Fibroblast of skin of left biceps (primary cell): ENCODE data around the gene CAST.

ENCODE experiments used
- DNase-seq, 2 experiments: peaks; one replicate each; pipeline ENCODE4 v3.0.0-alpha.2; 2013; ENCODE audit warnings: low read depth in 2 of 2

CAST gene

DNA sequence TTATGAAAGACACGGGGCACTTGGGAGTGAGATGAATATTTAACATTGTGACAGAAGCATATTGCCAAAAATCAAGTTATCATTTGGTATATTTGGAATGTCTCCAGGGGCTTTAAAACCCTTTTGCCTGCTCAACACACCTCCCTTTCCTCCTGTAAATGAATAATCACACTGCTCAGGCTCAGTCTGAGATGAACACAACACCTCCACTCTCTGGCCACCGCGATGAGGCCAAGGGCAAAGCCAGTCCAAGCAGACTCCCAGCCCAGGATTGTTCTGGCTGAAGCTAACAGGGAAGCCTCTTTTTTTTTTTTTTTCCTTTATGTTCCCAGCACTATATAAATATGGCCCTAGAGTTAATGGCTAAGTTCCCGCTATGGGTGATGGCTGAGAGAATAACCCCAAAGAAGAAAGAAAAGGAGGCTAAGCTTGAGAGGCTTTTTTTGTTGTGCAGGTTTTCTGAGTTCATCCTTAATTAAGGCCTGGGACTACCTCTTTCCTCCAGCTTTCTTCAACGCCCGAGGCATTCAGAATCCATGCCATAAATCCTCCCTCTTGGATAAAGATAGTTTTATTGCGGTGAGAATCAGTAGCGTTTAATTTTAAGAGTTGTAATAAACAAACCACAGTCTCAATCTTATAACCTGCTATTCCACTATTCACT, 156.1 kb downstream of the CAST start:
- DNase-seq: no peak

GRCh38 chr5:96819806-96820205, 157.6 kb downstream of the CAST start:
- DNase-seq: no peak

GRCh38 chr5:96821260-96821916, 159.2 kb downstream of the CAST start:
- no peak for DNase-seq

DNA sequence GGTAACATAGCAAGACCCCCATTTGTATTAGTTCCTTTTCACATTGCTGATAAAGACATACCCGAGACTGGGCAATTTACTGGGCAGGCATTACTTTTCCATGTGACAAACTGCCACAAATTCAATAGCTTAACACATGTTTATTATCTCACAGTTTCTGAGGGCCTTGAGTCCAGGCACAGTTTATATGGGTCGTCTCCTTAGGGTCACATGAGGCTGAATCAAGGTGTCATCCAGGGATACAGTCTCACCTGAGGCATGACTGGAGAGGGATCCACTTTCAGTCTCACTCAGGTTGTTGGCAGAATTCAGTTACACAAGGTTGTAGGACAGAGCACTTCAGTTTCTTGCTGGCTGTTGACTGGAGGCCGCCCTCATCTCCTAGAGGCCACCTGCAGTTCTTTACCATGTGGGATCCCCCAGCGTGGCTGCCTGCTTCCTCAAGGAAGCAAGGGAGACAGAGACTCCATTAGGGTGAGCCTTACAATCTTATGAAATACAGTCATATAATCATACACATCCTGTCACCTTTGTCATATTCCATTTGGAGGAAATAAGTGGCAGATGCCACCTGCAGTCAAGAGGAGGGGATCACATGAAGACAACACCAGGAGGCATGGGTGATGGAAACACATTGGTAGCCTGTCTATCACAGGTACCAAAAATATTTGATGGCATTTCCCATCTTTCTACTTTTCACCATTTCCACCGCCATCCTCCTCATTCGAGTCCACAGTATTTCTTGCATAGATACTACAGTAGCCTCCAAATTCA, 160.7 kb downstream of the CAST start:
- no peak for DNase-seq

GRCh38 chr5:96823900-96824380, 161.8 kb downstream of the CAST start:
- DNase-seq: peak in 1 of 2 experiments; percentile 5
